ENCODE data around the gene LMX1A.

DNA sequence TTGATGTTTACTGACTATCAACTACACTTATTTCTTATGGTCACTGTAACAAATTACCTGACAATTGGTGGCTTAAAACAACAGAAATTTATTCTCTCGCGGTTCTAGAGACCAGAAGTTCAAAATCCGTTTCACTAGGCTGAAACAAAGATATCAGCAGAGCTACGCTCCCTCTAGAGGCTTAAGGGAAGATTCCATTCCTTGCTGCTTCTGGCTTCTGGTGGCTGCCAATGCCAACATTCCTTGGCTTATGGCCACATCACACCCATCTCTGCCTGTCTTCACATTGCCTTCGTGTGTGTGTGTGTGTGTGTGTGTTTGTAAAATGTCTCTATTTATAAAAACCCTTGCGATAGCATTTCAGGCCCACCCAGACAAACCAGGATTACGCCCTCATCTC lies 66.4 kb downstream of the LMX1A start:
- no peak for TF ChIP-seq PBX3 (IDR thresholded peaks at IDR 0.05)
- 0 out of 3 replicates have a peak, but pooled peaks have one; percentile 6 for TF ChIP-seq CTCF (IDR thresholded peaks at IDR 0.05)
- no peak for TF ChIP-seq REST (IDR thresholded peaks at IDR 0.05)
- TF ChIP-seq POLR2A (IDR thresholded peaks at IDR 0.05; ENCODE audit: low read length) = no peak
- no peak for TF ChIP-seq BCL3 (IDR thresholded peaks at IDR 0.05)
- no peak for TF ChIP-seq RARB (CRISPR knock-in tag; IDR thresholded peaks at IDR 0.05)
- no peak for TF ChIP-seq CBX2 (IDR thresholded peaks at IDR 0.05; ENCODE audit: borderline replicate concordance, low read depth)
- no peak for TF ChIP-seq EP300 (IDR thresholded peaks at IDR 0.05)
- TF ChIP-seq, protein P1, sequence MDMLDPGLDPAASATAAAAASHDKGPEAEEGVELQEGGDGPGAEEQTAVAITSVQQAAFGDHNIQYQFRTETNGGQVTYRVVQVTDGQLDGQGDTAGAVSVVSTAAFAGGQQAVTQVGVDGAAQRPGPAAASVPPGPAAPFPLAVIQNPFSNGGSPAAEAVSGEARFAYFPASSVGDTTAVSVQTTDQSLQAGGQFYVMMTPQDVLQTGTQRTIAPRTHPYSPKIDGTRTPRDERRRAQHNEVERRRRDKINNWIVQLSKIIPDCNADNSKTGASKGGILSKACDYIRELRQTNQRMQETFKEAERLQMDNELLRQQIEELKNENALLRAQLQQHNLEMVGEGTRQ (IDR thresholded peaks at IDR 0.05) = no peak

Measured in A549 (cell line).